NT2/D1 (cell line): ENCODE results near the gene HES7.
"Not testable (repeated sequence)": the region's sequence is repeated elsewhere in the genome, so short reads cannot be mapped to it uniquely, and the experiment has no call there.

Source experiments
- DNase-seq: peaks from one replicate; pipeline ENCODE4 v3.0.0-alpha.2; 2011; ENCODE audit warnings: low read depth, low spot score
- H3K27me3 ChIP-seq: 2 replicates; pipeline ENCODE4 v1.6.0; 2011; ENCODE audit warnings: mild to moderate bottlenecking; ENCODE audit not compliant: insufficient read length, insufficient read depth
- H3K36me3 ChIP-seq: 2 replicates; pipeline ENCODE4 v1.6.1; 2011; ENCODE audit warnings: mild to moderate bottlenecking, low read length, mixed read lengths; ENCODE audit not compliant: insufficient read depth, insufficient read length
- H3K4me1 ChIP-seq: 2 replicates; pipeline ENCODE4 v1.5.1; 2011; ENCODE audit not compliant: insufficient read depth, insufficient read length
- H3K4me3 ChIP-seq: 2 replicates; pipeline ENCODE4 v1.5.1; 2011; ENCODE audit warnings: low read depth; ENCODE audit not compliant: insufficient read length
- H3K9ac ChIP-seq: 2 replicates; pipeline ENCODE4 v1.6.0; 2011; ENCODE audit warnings: low read depth; ENCODE audit not compliant: insufficient read length
- H3K9me3 ChIP-seq: 2 replicates; pipeline ENCODE4 v1.5.1; 2011; ENCODE audit warnings: mild to moderate bottlenecking, low read length; ENCODE audit not compliant: insufficient read depth
- SUZ12 ChIP-seq: IDR thresholded peaks from 2 replicates; pipeline ENCODE4 v1.6.1; 2011; ENCODE audit not compliant: insufficient read length, insufficient read depth; ENCODE audit errors: extremely low read depth
- YY1 ChIP-seq: IDR thresholded peaks from 2 replicates; pipeline ENCODE4 v1.6.1; 2011; ENCODE audit not compliant: insufficient read length, insufficient read depth
- ZNF274 ChIP-seq: IDR thresholded peaks from 2 replicates; pipeline ENCODE4 v1.6.1; 2011; ENCODE audit warnings: mild to moderate bottlenecking, low read depth, low read length

Gene HES7

DNA sequence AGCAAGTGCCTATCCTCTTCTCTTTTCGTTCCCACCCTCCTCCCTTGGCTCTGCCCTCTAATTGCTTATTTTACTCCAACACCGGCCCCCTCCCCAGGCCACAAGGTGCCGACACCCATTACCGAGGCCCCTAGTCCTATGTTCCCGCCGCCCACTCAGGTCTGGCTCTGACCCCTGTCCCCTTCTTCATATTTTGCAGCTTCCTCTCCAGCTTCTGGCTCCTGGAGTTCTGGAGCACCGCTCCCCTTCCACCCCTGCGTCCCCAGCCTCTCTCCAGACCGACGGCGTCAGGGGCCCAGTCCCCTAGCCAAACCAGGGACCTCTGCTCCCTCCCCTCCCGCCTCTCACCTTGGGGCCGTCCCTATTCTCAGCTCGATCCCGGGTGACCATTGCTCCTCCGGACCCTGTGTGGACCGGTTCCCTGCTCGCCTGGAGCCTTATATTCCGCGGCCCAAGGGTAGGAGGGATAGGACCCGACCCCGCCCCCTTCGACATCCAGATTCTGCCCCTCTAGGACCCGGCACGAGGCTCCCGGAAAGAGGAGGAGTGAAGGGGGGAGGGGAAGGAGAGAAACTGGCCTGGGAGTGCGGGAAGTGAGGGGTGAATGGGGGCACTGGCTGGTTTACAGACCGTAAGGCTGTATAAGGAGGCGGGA is at the start of gene HES7:
Gene HES7 (minus strand): TSS at position 412 of the 655 bp plus-strand sequence. CDS start 22 bp downstream, at position 390.
- Histone ChIP-seq H3K9ac (peak within 1 kb of the TSS; percentile 76), H3K4me1 (peaks cover 2% of the 10 kb centered on the region), H3K27me3 (peaks cover 60% of the 10 kb centered on the region), H3K4me3 (peak within 1 kb of the TSS; percentile 53), H3K9me3 (no peaks in the 10 kb centered on the region), H3K36me3 (no peaks in the 10 kb centered on the region)
- TF ChIP-seq ZNF274 (no peak), YY1 (no peak), SUZ12 (no peak)
- no peak for DNase-seq

DNA sequence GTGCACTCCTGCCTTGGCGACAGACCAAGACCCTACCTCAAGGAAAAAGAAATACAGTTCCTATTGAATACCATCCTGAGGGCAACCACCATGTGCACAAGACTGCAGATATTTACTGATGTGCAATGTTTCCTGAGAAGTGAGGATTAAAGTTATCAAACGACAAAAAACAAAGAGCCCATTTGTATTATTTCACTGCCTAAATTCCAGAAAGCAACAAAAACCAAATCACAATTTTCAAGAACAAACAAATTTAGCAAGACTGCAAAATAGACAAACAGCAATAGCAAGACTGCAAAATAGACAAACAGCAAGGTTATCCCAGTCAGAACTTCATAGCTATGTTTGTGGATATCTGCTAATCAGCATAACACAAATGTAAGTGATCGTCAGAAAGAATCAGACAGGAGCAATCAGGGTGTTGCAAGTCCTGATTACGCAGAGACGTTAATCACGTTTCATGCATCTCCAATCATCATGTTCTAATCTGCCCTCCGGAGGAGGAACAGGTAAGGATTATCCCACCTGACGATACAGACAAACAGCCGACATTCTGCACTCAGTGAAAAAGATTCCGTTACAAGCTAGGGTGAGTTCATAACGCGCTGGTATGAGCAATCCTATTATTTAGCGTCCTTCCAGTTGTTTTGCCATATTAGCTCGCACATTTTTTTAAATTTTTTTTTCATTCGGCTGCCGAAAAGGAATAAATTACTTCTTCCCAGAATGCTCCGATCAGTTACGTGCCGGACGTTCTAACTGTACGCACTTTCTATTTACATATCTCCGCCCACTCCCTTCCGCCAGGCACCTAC is 49.4 kb upstream of the HES7 start:
- Histone ChIP-seq H3K9ac (peak overlapping the region; percentile 63), H3K27me3 (no peaks in the 10 kb centered on the region), H3K4me3 (peak overlapping the region; percentile 31), H3K9me3 (no peaks in the 10 kb centered on the region), H3K36me3 (no peaks in the 10 kb centered on the region), H3K4me1 (peaks cover 5% of the 10 kb centered on the region)
- no peak for TF ChIP-seq ZNF274
- TF ChIP-seq YY1: no peak
- no peak for TF ChIP-seq SUZ12
- no peak for DNase-seq

DNA sequence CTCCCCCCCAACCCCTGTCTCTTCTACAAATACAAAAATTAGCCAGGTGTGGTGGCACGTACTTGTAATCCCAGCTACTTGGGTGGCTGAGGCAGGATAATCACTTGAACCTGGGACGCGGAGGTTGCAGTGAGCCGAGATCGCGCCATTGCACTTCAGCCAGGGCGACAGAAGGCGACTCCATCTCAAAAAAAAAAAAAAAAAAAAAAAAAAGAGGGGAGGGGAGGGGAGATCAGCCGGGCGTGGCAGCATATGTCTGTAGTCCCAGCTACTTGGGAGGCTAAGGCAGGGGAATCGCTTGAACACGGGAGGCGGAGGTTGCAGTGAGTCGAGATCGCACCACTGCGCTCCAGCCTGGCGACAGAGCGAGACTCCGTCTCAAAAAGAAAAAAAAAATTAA is 46.3 kb upstream of the HES7 start:
- Histone ChIP-seq H3K9ac (peak overlapping the region; percentile 21), H3K4me3 (peak overlapping the region; percentile 24)
- not testable (repeated sequence) for DNase-seq, H3K27me3 ChIP-seq, H3K4me1 ChIP-seq, H3K36me3 ChIP-seq, H3K9me3 ChIP-seq

DNA sequence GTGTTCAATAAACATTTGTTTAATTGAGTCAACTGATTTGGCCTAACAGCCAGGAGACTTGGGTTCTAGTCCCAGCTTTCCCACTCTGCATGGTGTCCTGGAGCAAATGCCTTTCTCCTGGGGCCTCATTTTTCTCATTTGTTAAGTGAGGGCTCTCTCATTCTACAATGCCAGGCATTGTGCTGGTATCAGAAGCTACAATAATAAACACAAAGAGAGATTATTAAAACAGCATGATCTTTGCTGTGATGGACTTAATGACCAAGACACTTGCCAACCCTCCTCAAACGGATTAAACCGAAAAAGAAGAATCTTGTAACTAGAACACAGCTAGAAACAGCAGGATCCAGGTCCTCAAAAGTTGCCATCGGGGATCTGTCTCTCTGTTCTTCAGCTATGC is 43.6 kb upstream of the HES7 start:
- no peaks in the 10 kb centered on the region for H3K27me3 ChIP-seq
- no peak overlapping the region for H3K4me3 ChIP-seq
- no peak for DNase-seq
- H3K9me3 ChIP-seq: no peaks in the 10 kb centered on the region
- TF ChIP-seq YY1 (no peak), SUZ12 (no peak), ZNF274 (no peak)
- H3K9ac ChIP-seq: no peak overlapping the region
- H3K36me3 ChIP-seq: no peaks in the 10 kb centered on the region
- peaks cover 7% of the 10 kb centered on the region for H3K4me1 ChIP-seq

DNA sequence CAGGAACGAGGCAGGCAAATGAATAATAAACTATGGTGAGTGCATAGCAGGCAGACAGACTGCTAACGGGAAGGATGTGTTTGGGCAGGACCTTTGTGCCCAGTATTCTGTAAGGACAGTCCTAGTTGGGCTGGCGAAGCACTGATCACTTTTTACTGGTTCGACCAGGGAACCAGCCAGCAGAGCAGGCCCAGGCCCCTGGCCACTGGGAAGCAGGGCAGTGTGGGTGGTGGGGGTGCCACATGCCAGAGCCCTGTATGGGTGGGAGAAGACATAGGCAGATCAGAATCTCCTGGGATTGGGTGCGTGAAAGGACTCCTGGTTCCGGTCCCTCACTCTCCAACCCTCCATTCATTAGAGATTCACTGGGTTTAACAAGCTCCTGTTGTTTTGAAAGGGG is 42.8 kb upstream of the HES7 start:
- H3K9me3 ChIP-seq: no peaks in the 10 kb centered on the region
- TF ChIP-seq SUZ12: no peak
- TF ChIP-seq YY1: no peak
- no peak for TF ChIP-seq ZNF274
- no peak for DNase-seq
- H3K4me1 ChIP-seq: peaks cover 10% of the 10 kb centered on the region
- H3K9ac ChIP-seq: no peak overlapping the region
- H3K27me3 ChIP-seq: no peaks in the 10 kb centered on the region
- no peak overlapping the region for H3K4me3 ChIP-seq
- peaks cover 3% of the 10 kb centered on the region for H3K36me3 ChIP-seq

DNA sequence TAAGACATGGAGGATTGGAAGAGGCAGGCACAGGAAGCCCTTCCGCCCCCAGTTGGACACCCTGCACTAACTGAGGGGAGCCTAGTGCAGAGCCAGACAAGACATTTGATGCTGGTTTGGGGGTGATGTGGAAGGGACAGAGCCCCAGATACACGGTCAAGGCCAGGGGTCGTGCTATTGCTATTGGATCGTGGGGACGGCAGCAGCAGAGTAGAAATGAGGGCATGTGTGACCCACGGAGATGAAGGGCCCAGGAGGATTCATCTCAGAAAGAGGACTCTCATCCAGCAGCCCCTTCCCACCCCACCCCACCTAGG is 40.9 kb upstream of the HES7 start:
- Histone ChIP-seq H3K9ac (peak overlapping the region; percentile 94), H3K27me3 (no peaks in the 10 kb centered on the region), H3K9me3 (no peaks in the 10 kb centered on the region), H3K4me3 (no peak overlapping the region), H3K4me1 (peaks cover 18% of the 10 kb centered on the region), H3K36me3 (peaks cover 18% of the 10 kb centered on the region)
- TF ChIP-seq YY1 (no peak), SUZ12 (no peak), ZNF274 (no peak)
- DNase-seq: no peak

DNA sequence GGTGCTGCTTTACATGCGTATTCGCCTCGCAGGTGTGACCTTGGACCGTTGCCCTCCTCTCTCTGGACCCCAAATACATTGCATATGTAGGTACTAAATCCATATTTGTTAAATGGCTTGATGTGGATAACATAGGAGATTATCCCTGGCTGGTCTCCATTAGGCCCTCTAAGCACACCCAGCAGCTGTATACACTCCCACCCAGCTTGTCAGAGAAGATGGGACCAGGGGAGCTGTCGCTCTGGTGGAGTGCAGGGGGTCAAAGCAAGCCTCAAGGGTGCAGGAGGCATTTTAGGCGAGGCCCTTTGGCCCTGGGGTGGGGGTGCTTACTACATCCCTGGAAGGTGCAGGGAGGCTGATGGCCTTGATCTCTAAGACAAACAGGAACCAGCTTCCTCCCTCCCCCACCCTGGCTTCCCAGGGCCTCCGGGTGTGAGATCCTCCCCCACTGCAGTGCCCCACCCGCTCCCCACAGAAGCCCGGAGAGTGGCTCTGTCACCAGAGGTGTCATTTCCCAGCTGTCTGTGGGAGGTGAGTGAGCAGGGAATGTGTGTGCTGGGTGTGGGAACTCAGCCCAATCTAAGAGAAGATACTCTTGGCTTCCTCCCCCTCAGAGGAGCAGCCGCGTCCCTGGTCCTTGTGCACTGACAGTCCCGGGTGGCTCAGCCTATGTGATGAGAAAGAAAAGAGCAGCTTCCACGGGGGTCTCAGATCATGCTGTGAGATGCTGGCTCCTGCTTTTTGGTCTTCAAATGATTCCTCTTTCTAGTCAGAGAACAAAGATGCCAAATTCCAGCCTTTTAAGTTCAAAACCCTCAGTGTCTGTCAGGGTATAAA is 40.3 kb upstream of the HES7 start:
- Histone ChIP-seq H3K4me1 (peaks cover 18% of the 10 kb centered on the region), H3K9ac (peak overlapping the region; percentile 94), H3K27me3 (no peaks in the 10 kb centered on the region), H3K9me3 (no peaks in the 10 kb centered on the region), H3K4me3 (peak overlapping the region; percentile 9), H3K36me3 (peaks cover 23% of the 10 kb centered on the region)
- no peak for DNase-seq
- TF ChIP-seq ZNF274: no peak
- TF ChIP-seq YY1: no peak
